Ectodermal cell (in vitro differentiated cells): Measurements from ENCODE around the gene MAD1L1.
"Not testable (repeated sequence)": the region's sequence is repeated elsewhere in the genome, so short reads cannot be mapped to it uniquely, and the experiment has no call there.

Experiments used
- H3K27ac ChIP-seq: 2 replicates; pipeline ENCODE4 v1.7.0; 2013; ENCODE audit warnings: mild to moderate bottlenecking, low read depth, low read length; ENCODE audit not compliant: insufficient read depth, poor library complexity, severe bottlenecking
- H3K27me3 ChIP-seq: 2 replicates; pipeline ENCODE4 v1.7.0; 2013; ENCODE audit warnings: mild to moderate bottlenecking, low read length; ENCODE audit not compliant: insufficient read depth, control insufficient read depth, poor library complexity, severe bottlenecking
- H3K36me3 ChIP-seq: one replicate; pipeline ENCODE4 v1.7.0; 2013; ENCODE audit warnings: low read length; ENCODE audit not compliant: control insufficient read depth, insufficient read depth
- H3K4me1 ChIP-seq: one replicate; pipeline ENCODE4 v1.7.0; 2013; ENCODE audit warnings: low read length; ENCODE audit not compliant: control insufficient read depth, insufficient read depth
- H3K4me3 ChIP-seq: 2 replicates; pipeline ENCODE4 v1.7.0; 2013; ENCODE audit warnings: low read depth, low read length, control low read depth; ENCODE audit not compliant: insufficient read depth
- H3K9me3 ChIP-seq: 2 replicates; pipeline ENCODE4 v1.7.0; 2013; ENCODE audit warnings: mild to moderate bottlenecking, low read length, moderate library complexity; ENCODE audit not compliant: control insufficient read depth
- WGBS, 2 experiments: methylation state at CpG; one replicate each; pipeline ENCODE4 v1.1.7; 2013; ENCODE audit warnings: missing lambda C conversion rate in 2 of 2; 5-methylcytosine and 5-hydroxymethylcytosine counted together

The MAD1L1 gene

DNA sequence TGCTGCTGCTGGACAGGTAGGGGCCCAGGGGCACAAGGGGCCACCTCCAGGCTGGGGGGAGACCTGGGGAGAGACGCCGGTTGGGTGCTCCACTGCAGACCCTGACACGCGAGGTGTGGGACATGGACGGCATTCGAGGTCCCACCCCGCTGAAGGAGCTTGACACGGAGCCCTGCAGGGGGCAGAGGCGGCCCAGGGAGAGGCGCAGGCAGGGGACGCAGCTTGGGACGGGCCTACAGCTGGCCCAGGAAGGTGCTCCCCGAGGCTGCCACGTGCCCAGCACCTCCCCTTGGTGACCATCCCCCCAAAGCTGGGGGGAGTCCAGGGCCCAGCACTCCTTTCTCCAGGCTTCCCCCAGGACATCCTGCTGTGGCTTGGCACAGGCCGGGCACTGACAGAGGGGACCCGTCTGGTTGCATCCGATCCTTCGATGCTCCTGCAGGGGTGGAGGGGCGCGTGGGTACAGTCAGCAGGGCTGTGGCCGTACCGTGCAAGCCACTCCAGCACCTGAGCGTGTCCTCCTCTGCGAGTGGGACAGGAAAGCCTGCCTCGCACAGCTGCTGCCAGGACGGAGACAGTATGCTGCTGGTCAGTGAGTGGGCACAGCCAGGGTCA, 388.3 kb downstream of the MAD1L1 start:
- 93 to 94% methylated on average over 26 of the region's 26 CpGs for WGBS, 2 experiments
- Histone ChIP-seq H3K27me3 (no peaks in the 10 kb centered on the region), H3K27ac (no peak overlapping the region), H3K9me3 (no peaks in the 10 kb centered on the region), H3K4me3 (no peak overlapping the region), H3K36me3 (no peaks in the 10 kb centered on the region), H3K4me1 (peaks cover 9% of the 10 kb centered on the region)

DNA sequence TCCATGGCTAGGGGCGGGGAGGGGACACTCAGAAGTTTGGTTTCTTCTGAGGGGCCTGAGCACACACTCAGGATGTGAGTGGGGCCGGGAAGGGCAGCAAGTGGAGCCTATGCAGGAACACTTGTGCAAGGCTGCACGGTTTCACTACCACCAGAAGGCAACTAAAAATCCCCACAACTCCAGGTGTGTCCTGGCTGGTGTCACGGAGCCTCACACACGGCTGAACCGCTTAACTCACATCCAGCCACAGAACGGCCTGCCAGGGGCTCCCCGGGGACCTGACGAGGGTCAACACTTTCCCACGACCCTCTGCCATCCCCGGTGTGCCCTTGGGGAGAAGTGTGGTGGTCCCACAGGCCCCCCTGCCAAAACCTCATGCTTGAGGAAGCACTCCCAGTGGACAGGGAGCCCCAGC, 388.8 kb downstream of the MAD1L1 start:
- WGBS, 2 experiments: 94 to 95% methylated on average over 11 of the region's 11 CpGs
- Histone ChIP-seq H3K27me3 (no peaks in the 10 kb centered on the region), H3K36me3 (no peaks in the 10 kb centered on the region), H3K27ac (no peak overlapping the region), H3K9me3 (no peaks in the 10 kb centered on the region), H3K4me1 (peaks cover 4% of the 10 kb centered on the region), H3K4me3 (no peak overlapping the region)

DNA sequence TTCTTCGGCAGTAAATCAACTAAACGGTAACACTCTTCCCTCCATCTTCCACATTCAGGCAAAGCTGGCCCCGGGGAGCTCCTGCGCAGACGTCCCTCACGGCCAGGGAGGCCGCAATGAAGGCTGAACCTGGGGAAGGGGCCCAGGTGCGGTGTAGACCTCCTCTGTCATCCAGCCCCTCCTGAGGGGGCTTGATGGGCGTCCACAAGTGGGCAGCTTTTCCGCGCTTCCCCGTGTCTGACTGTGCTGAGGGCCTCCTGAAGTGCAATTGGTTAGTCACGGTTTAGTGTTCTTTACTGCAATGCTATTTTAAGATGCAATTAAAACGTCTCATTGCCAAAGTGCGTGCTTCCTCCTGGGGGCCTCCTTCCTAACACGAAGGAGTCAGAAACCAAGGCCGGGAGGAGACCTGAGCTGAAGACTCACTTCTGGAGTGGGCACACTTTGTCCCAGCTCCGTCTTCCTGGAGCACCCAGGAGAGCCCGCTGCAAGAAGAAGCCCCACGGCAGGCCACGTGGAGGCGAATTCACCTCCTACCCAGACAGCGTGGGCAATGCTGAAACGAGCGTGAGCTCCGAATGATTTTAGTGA, 389.4 kb downstream of the MAD1L1 start:
- Histone ChIP-seq H3K4me3 (no peak overlapping the region), H3K4me1 (peaks cover 3% of the 10 kb centered on the region), H3K9me3 (no peaks in the 10 kb centered on the region), H3K27me3 (no peaks in the 10 kb centered on the region), H3K27ac (no peak overlapping the region), H3K36me3 (no peaks in the 10 kb centered on the region)
- WGBS, 2 experiments: 95% methylated on average over 26 of the region's 26 CpGs

DNA sequence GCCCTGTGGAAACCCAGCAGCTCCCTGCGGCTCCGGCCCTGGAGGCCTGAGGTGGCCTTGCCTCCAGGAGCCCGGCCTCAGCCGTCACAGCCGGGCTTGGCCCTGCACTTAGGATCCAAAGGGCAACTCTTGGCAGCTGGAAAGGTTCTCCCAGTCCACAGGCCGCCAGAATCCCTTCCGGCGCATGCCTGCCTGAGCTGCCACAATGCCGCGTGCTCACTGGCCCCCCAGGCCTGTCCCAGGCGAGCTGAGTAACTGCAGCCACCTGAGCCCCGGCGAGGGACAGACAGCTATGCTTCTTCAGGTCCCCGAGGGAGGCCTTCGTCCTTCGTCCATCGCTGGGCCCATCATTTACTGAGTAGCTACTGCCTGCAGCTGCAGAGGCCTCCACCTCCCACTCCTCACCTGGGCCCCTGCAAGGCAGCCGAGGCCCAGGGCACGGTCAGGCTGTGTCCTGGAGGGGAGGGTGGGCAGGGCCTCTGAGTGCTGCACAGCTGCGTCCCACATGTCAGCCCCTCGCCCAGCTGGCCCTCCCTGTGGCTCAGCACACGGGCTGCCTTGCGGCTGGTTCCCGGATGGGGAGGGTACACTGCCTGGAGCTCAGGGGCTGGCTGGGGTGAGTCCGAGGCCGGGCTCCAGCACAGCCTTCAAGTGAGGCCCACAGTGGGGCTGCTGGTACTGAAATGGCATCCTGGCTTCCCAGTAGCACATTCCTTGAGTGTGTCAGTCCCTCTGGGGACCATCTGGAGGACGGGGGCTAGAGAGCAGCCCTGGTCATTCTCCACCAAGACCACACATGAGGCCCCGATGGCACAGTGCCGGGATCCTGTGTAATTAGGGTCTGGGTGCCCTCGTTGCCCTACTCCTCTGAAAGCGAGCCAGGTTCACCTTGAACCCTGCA, 390.2 kb downstream of the MAD1L1 start:
- WGBS, 2 experiments: 89% methylated on average over 31 of the region's 31 CpGs
- H3K4me3 ChIP-seq: no peak overlapping the region
- no peak overlapping the region for H3K27ac ChIP-seq
- peaks cover 3% of the 10 kb centered on the region for H3K4me1 ChIP-seq
- no peaks in the 10 kb centered on the region for H3K9me3 ChIP-seq
- no peaks in the 10 kb centered on the region for H3K27me3 ChIP-seq
- H3K36me3 ChIP-seq: no peaks in the 10 kb centered on the region

DNA sequence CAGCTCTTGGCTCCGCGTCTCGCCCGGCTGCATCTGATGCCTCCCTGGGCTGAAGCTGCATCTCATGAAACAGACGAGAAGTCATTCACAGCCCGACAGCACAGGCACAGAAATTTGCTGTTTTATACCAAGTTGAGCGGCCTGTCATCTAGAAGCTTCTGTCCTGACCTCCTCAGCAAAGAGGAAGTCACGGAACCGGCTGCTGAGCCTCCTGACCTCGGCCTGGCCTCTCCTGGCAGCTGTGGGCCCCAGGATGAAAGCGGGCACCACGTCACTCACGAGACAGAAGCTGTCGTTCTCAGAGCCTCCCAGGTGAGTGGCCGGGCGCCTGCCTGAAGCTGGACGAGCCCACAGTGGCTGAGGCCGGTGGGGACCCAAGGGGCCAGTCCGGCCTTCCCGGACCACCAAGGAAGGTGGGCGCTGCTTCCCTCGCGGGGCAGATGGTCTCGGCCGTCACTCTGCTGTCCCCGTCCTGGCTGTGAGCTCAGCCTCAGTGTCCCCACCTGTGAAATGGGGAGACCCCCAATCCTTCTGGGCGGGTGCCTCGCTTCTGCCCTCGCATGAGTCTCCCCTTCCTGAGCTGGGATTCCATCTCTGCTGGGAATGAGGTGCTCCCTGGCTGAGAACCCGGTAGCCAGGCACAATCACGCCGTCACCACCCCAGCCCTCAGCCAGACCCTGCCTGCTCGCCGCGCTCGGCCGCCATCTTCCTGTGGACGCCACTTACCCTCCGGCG, 391.3 kb downstream of the MAD1L1 start:
- H3K4me1 ChIP-seq, H3K27me3 ChIP-seq, H3K9me3 ChIP-seq, H3K27ac ChIP-seq, H3K36me3 ChIP-seq, H3K4me3 ChIP-seq: not testable (repeated sequence)
- WGBS, 2 experiments: 93 to 94% methylated on average over 40 of the region's 40 CpGs

DNA sequence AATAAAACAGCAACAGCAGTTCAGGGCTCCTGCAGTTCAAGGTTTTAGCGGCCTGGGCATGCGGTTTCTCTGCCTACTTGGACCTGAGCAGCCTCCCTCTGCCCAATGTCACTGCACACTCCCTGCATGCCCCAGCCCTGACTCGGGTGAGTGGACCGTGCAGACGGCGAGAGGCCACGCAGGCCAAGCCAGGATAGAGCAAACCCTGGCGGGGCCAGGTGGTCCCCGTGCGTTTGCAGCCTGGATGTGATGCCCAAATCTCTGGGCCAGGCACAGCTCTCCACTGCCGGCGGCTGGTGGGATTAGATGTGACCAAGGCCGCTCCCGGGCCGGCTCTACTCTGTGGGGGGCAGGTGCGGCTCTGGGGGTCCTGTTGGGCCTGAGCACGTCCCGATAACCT, 392.0 kb downstream of the MAD1L1 start:
- not testable (repeated sequence) for H3K36me3 ChIP-seq, H3K27me3 ChIP-seq, H3K9me3 ChIP-seq, H3K4me1 ChIP-seq, H3K27ac ChIP-seq, H3K4me3 ChIP-seq
- 88 to 91% methylated on average over 18 of the region's 18 CpGs for WGBS, 2 experiments

DNA sequence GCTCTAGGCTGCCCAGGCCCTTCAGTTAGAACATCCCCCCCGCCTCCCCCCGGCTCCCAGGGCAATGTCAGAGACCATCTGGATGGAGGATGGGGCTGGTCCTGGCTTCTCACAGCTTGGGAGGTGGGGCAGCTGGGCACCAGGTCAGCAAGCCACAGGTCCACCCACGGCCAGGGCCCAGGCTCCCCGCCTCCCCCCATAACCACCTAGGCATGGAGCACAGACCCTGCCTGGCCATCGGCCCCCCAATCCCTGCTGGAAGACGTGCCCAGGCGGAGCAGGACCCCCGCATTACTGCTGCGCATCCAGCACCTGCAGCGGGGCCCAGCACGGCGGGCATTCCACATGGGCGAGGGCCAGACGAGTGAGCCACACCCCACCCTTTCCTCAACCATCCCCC, 393.0 kb downstream of the MAD1L1 start:
- no peaks in the 10 kb centered on the region for H3K4me1 ChIP-seq
- H3K4me3 ChIP-seq: no peak overlapping the region
- H3K9me3 ChIP-seq: no peaks in the 10 kb centered on the region
- H3K27ac ChIP-seq: no peak overlapping the region
- WGBS, 2 experiments: 95% methylated on average over 14 of the region's 14 CpGs
- H3K36me3 ChIP-seq: no peaks in the 10 kb centered on the region
- H3K27me3 ChIP-seq: no peaks in the 10 kb centered on the region

DNA sequence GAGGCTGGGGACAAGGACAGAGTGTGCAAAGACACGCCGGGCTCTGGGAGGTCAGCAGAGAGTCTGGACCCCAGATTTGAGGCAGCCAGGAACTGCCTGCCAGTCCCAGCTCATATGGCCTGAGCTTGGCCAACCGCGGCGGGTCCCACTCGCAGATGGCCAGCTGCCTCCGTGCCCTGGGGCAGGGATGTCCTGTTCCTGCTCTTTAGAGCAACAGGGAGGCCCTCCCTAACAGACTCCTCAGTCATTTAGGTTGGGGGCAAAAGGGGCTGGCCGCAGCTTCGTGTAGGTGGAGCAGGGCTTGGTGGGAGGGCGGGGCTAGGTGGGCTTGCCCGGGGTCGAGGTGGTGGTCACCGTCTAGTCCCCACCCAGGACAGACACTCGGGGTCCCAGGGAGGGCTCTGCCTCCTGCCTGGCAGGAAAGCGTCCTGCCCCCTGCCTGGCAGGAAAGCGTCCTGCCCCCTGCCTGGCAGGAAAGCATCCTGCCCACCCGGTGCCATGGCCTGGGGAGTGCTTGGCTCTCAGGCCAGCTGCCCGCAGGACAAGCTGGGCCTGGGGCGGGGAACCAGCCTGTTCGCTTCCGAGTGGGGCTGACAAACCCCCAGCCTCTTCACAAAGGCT, 393.7 kb downstream of the MAD1L1 start:
- not testable (repeated sequence) for H3K9me3 ChIP-seq, H3K27me3 ChIP-seq, H3K27ac ChIP-seq, H3K4me3 ChIP-seq, H3K36me3 ChIP-seq, H3K4me1 ChIP-seq
- 90 to 91% methylated on average over 21 of the region's 21 CpGs for WGBS, 2 experiments

DNA sequence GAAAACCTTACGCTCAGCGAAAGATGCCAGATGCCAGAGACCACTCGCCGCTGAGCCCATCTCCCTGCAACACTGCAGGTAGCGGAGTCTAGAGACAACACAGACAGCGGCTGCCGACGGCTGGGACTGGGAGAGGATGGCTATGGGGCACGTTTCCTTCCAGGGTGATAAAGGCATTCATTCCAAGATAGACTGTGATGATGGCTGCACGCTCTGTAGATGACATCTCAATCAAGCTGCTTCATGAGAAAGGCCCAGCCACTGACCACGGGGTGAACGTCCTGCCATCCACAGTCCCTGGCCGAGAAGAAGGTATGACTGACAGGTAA, 394.2 kb downstream of the MAD1L1 start:
- H3K9me3 ChIP-seq, H3K4me3 ChIP-seq, H3K36me3 ChIP-seq, H3K27me3 ChIP-seq, H3K27ac ChIP-seq, H3K4me1 ChIP-seq: not testable (repeated sequence)
- 91% methylated on average over 13 of the region's 13 CpGs for WGBS, 2 experiments
